Bronchial epithelial cell (primary cell): ENCODE measurements around the gene FNIP1. TPM values are rescaled to one million over a fixed set of nuclear protein-coding genes. Genes with fewer than 3 reads are reported as not detected.
A peak's percentile ranks its signal among the peaks of the same experiment; 100 is the strongest.

Experiments
- DNase-seq: peaks from one replicate; pipeline ENCODE4 v3.0.0-alpha.2; 2010; ENCODE audit warnings: low read depth
- FAIRE-seq: peaks from 2 replicates; lab custom pipeline; 2011; peaks lifted over from hg19 to GRCh38; lab: Jason Lieb, UNC
- H3K27me3 ChIP-seq: 2 replicates; pipeline ENCODE4 v1.5.1; 2011; ENCODE audit warnings: low read length; ENCODE audit not compliant: control insufficient read depth, insufficient read depth
- H3K36me3 ChIP-seq: 2 replicates; pipeline ENCODE4 v1.5.1; 2011; ENCODE audit warnings: low read length; ENCODE audit not compliant: control insufficient read depth, insufficient read depth
- H3K4me3 ChIP-seq: 2 replicates; pipeline ENCODE4 v1.5.1; 2011; ENCODE audit warnings: mild to moderate bottlenecking, low read depth, low read length, control low read depth
- CTCF ChIP-seq: IDR thresholded peaks from 2 replicates; pipeline ENCODE4 v1.5.1; 2011; ENCODE audit warnings: mild to moderate bottlenecking, moderate library complexity, low read length, control low read depth, inconsistent platforms; ENCODE audit not compliant: insufficient read depth, severe bottlenecking
- total RNA-seq: library from RNA; depleted of rRNA; stranded (reverse); fragments of >200 nt; gene quantifications from 2 replicates; pipeline ENCODE4 v1.2.1, GENCODE V29; 2014

FNIP1 gene
- total RNA-seq, 1 donor from 2014 or later = 45.0 TPM

GRCh38 chr5:131644822-131645221 lies 152.0 kb downstream of the FNIP1 start:
- no peak for DNase-seq
- no peak for TF ChIP-seq CTCF
- H3K4me3 ChIP-seq = no peak overlapping the region
- peaks cover 6% of the 10 kb centered on the region for H3K36me3 ChIP-seq
- H3K27me3 ChIP-seq = no peaks in the 10 kb centered on the region
- no peak for FAIRE-seq

GRCh38 chr5:131644370-131644769 lies 152.4 kb downstream of the FNIP1 start:
- Histone ChIP-seq H3K4me3 (no peak overlapping the region), H3K27me3 (no peaks in the 10 kb centered on the region), H3K36me3 (peaks cover 6% of the 10 kb centered on the region)
- DNase-seq (no peak), FAIRE-seq (no peak)
- TF ChIP-seq CTCF = no peak

- TF ChIP-seq CTCF = no peak
- Histone ChIP-seq H3K27me3 (no peaks in the 10 kb centered on the region), H3K36me3 (peaks cover 3% of the 10 kb centered on the region), H3K4me3 (no peak overlapping the region)
- DNase-seq = no peak
- no peak for FAIRE-seq
Observed at GRCh38 chr5:131641494-131641893, 155.3 kb downstream of the FNIP1 start.

- no peak for TF ChIP-seq CTCF
- H3K4me3 ChIP-seq = no peak overlapping the region
- peak; percentile 83 for DNase-seq
- H3K36me3 ChIP-seq = peaks cover 2% of the 10 kb centered on the region
- FAIRE-seq = no peak
- no peaks in the 10 kb centered on the region for H3K27me3 ChIP-seq
Observed at GRCh38 chr5:131640043-131640856, 156.6 kb downstream of the FNIP1 start.

GRCh38 chr5:131639148-131639547 lies 157.7 kb downstream of the FNIP1 start:
- FAIRE-seq = no peak
- no peak for DNase-seq
- TF ChIP-seq CTCF = no peak
- Histone ChIP-seq H3K27me3 (no peaks in the 10 kb centered on the region), H3K36me3 (no peaks in the 10 kb centered on the region), H3K4me3 (no peak overlapping the region)
